Measurements from ENCODE around the gene TC2N. TPM values are rescaled to one million over a fixed set of nuclear protein-coding genes. Genes with fewer than 3 reads are reported as not detected.
"Not testable (repeated sequence)": the region's sequence is repeated elsewhere in the genome, so short reads cannot be mapped to it uniquely, and the experiment has no call there.

TC2N gene
- total RNA-seq, 1 donor from 2014 or later, result 2.5 TPM

DNA sequence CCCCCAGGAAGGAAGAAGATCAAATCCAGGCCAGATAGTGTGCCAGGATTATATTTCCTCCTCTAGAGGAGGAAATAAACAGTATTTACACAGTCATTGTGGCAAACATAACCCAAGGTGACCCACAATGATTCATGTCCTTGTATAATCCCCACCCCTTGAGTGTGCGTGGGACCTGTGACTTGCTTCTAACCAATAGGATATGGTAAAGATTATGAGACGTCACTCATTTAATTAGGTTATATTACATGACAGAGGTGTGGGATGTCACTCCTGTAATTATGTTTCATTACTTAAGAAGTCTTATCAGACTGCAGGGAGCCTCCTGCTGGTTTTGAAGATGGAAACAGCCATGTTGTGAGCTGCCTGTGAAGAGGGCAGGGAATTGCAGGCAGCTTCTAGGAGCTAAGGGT is 123.3 kb downstream of the TC2N start:
- DNase-seq, result no peak
- Mint-ChIP-seq H3K4me3 (ENCODE audit: unreplicated experiment) (no peak overlapping the region), H3K36me3 (ENCODE audit: unreplicated experiment) (no peaks in the 10 kb centered on the region), H3K9me3 (ENCODE audit: unreplicated experiment) (no peaks in the 10 kb centered on the region), H3K4me1 (ENCODE audit: low read depth, unreplicated experiment) (no peaks in the 10 kb centered on the region), H3K27me3 (ENCODE audit: unreplicated experiment) (no peaks in the 10 kb centered on the region), H3K27ac (ENCODE audit: unreplicated experiment) (no peak overlapping the region)
- TF ChIP-seq CTCF (IDR thresholded peaks at IDR 0.05; ENCODE audit: partially characterized antibody, unreplicated experiment), result no peak

- Mint-ChIP-seq H3K4me1 (ENCODE audit: low read depth, unreplicated experiment) (no peaks in the 10 kb centered on the region), H3K27me3 (ENCODE audit: unreplicated experiment) (no peaks in the 10 kb centered on the region), H3K27ac (ENCODE audit: unreplicated experiment) (no peak overlapping the region), H3K9me3 (ENCODE audit: unreplicated experiment) (no peaks in the 10 kb centered on the region), H3K4me3 (ENCODE audit: unreplicated experiment) (no peak overlapping the region), H3K36me3 (ENCODE audit: unreplicated experiment) (no peaks in the 10 kb centered on the region)
- no peak for DNase-seq
- no peak for TF ChIP-seq CTCF (IDR thresholded peaks at IDR 0.05; ENCODE audit: partially characterized antibody, unreplicated experiment)
Measured at GRCh38 chr14:91743305-91743653, 124.1 kb downstream of the TC2N start.

- no peak for DNase-seq
- Mint-ChIP-seq H3K9me3 (ENCODE audit: unreplicated experiment) (no peaks in the 10 kb centered on the region), H3K27ac (ENCODE audit: unreplicated experiment) (no peak overlapping the region), H3K27me3 (ENCODE audit: unreplicated experiment) (no peaks in the 10 kb centered on the region), H3K36me3 (ENCODE audit: unreplicated experiment) (no peaks in the 10 kb centered on the region), H3K4me3 (ENCODE audit: unreplicated experiment) (no peak overlapping the region), H3K4me1 (ENCODE audit: low read depth, unreplicated experiment) (no peaks in the 10 kb centered on the region)
- no peak for TF ChIP-seq CTCF (IDR thresholded peaks at IDR 0.05; ENCODE audit: partially characterized antibody, unreplicated experiment)
Measured at GRCh38 chr14:91742621-91743304, 124.6 kb downstream of the TC2N start.

GRCh38 chr14:91739867-91740266 is 127.5 kb downstream of the TC2N start:
- H3K27ac Mint-ChIP-seq (ENCODE audit: unreplicated experiment); DNase-seq; H3K36me3 Mint-ChIP-seq (ENCODE audit: unreplicated experiment): not testable (repeated sequence)

DNA sequence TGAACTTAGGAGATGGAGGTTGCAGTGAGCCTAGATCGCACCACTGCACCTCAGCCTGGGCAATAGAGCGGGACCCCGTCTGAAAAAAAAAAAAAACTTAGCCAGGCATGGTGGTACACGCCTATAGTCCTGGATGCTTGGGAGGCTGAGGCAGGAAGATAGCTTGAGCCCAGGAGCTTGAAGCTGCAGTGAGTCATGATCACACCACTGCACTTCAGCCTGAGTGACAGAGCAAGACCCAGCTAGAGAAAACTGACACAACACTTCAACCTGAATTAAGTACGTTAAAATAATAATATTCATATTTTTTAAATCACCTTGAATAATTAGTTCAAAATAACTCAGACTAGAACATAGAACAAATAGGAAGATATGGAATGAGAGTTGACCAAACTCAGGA is 129.7 kb downstream of the TC2N start:
- Mint-ChIP-seq H3K9me3 (ENCODE audit: unreplicated experiment) (no peaks in the 10 kb centered on the region), H3K27ac (ENCODE audit: unreplicated experiment) (no peak overlapping the region), H3K4me3 (ENCODE audit: unreplicated experiment) (no peak overlapping the region), H3K4me1 (ENCODE audit: low read depth, unreplicated experiment) (no peaks in the 10 kb centered on the region), H3K36me3 (ENCODE audit: unreplicated experiment) (no peaks in the 10 kb centered on the region), H3K27me3 (ENCODE audit: unreplicated experiment) (no peaks in the 10 kb centered on the region)
- no peak for DNase-seq
- no peak for TF ChIP-seq CTCF (IDR thresholded peaks at IDR 0.05; ENCODE audit: partially characterized antibody, unreplicated experiment)

More at GRCh38 chr14:91739867-91740266, 127.5 kb downstream of the TC2N start:
- H3K4me3 Mint-ChIP-seq (ENCODE audit: unreplicated experiment); H3K9me3 Mint-ChIP-seq (ENCODE audit: unreplicated experiment); H3K4me1 Mint-ChIP-seq (ENCODE audit: low read depth, unreplicated experiment); H3K27me3 Mint-ChIP-seq (ENCODE audit: unreplicated experiment): not testable (repeated sequence)

Measured in glutamatergic neuron (in vitro differentiated cells).